Neuronal stem cell (in vitro differentiated cells): Measurements from ENCODE around the gene ARRDC1. TPM values are rescaled to one million over a fixed set of nuclear protein-coding genes. Genes with fewer than 3 reads are reported as not detected.

Experiments used
- DNase-seq: peaks from one replicate; pipeline ENCODE4 v3.0.0-alpha.2; 2013; ENCODE audit warnings: low spot score
- H2AFZ ChIP-seq: one replicate; pipeline ENCODE4 v1.6.1; 2013; ENCODE audit warnings: mild to moderate bottlenecking, low read length, inconsistent platforms
- H2AK5ac ChIP-seq: 2 replicates; pipeline ENCODE4 v1.6.1; 2013; ENCODE audit warnings: low read depth, mild to moderate bottlenecking, inconsistent platforms, low read length, moderate library complexity, mixed read lengths
- H2BK120ac ChIP-seq: 2 replicates; pipeline ENCODE4 v1.6.1; 2013; ENCODE audit warnings: low read depth, mild to moderate bottlenecking, inconsistent platforms, low read length, moderate library complexity, mixed read lengths
- H2BK12ac ChIP-seq: one replicate; pipeline ENCODE4 v1.6.1; 2013; ENCODE audit warnings: low read length, inconsistent platforms
- H2BK15ac ChIP-seq: 2 replicates; pipeline ENCODE4 v1.6.1; 2013; ENCODE audit warnings: mild to moderate bottlenecking, low read length, inconsistent platforms, mixed read lengths
- H2BK5ac ChIP-seq: one replicate; pipeline ENCODE4 v1.6.1; 2013; ENCODE audit warnings: inconsistent platforms, mild to moderate bottlenecking, low read length, moderate library complexity
- H3K14ac ChIP-seq: one replicate; pipeline ENCODE4 v1.6.1; 2013; ENCODE audit warnings: low read length, inconsistent platforms
- H3K18ac ChIP-seq: 2 replicates; pipeline ENCODE4 v1.6.1; 2013; ENCODE audit warnings: low read length, inconsistent platforms
- H3K23ac ChIP-seq: 2 replicates; pipeline ENCODE4 v1.6.1; 2013; ENCODE audit warnings: low read depth, mild to moderate bottlenecking, mixed read lengths, low read length, inconsistent platforms; ENCODE audit not compliant: poor library complexity
- H3K27ac ChIP-seq: replicated peaks from 3 replicates; pipeline ENCODE4 v1.5.1; 2013; ENCODE audit warnings: low read length, inconsistent platforms
- H3K27me3 ChIP-seq, 3 experiments: 2 replicates each; pipeline ENCODE4 v1.6.1; 2013; ENCODE audit warnings: low read length in 3 of 3, mild to moderate bottlenecking in 2 of 3, inconsistent platforms in 1 of 3, low read depth in 1 of 3, mixed read lengths in 1 of 3, moderate library complexity in 1 of 3; ENCODE audit not compliant: control insufficient read depth in 3 of 3, insufficient read depth in 3 of 3
- H3K36me3 ChIP-seq, 2 donors: replicated peaks in 1 of 2; 2 replicates each; pipeline ENCODE4 v1.6.1; 2013; ENCODE audit warnings: low read length in 2 of 2; ENCODE audit not compliant: control insufficient read depth in 2 of 2, insufficient read depth in 2 of 2
- H3K4ac ChIP-seq: 2 replicates; pipeline ENCODE4 v1.6.1; 2013; ENCODE audit warnings: inconsistent platforms, mild to moderate bottlenecking, low read length, moderate library complexity
- H3K4me1 ChIP-seq, 2 donors: 1 replicate in 1 of 2; 2 replicates in 1 of 2; pipeline ENCODE4 v1.6.1; 2013; ENCODE audit warnings: low read length in 2 of 2, low read depth in 1 of 2; ENCODE audit not compliant: control insufficient read depth in 2 of 2, insufficient read depth in 1 of 2
- H3K4me2 ChIP-seq: one replicate; pipeline ENCODE4 v1.6.1; 2013; ENCODE audit warnings: mild to moderate bottlenecking, low read length, inconsistent platforms; ENCODE audit not compliant: insufficient read depth, poor library complexity, severe bottlenecking
- H3K4me3 ChIP-seq, 2 donors: 2 replicates each; pipeline ENCODE4 v1.5.1; 2013; ENCODE audit warnings: low read length in 2 of 2, mild to moderate bottlenecking in 2 of 2, inconsistent platforms in 1 of 2, moderate library complexity in 1 of 2
- H3K79me1 ChIP-seq: one replicate; pipeline ENCODE4 v1.6.1; 2013; ENCODE audit warnings: low read depth, mild to moderate bottlenecking, inconsistent platforms, low read length, moderate library complexity
- H3K9ac ChIP-seq: one replicate; pipeline ENCODE4 v1.6.1; 2013; ENCODE audit warnings: mild to moderate bottlenecking, low read depth, low read length, inconsistent platforms; ENCODE audit not compliant: poor library complexity
- H3K9me3 ChIP-seq, 2 donors: replicated peaks in 1 of 2; 2 replicates each; pipeline versions ENCODE3 to v1.6.1; 2013; ENCODE audit warnings: low read length in 2 of 2, mild to moderate bottlenecking in 2 of 2, inconsistent platforms in 1 of 2, low read depth in 1 of 2, mixed read lengths in 1 of 2, moderate library complexity in 1 of 2; ENCODE audit not compliant: control insufficient read depth in 2 of 2, insufficient read depth in 1 of 2
- H4K8ac ChIP-seq: one replicate; pipeline ENCODE4 v1.6.1; 2013; ENCODE audit warnings: low read depth, mild to moderate bottlenecking, inconsistent platforms, low read length, moderate library complexity
- H4K91ac ChIP-seq: one replicate; pipeline ENCODE4 v1.6.1; 2013; ENCODE audit warnings: low read length, low read depth, mild to moderate bottlenecking, inconsistent platforms; ENCODE audit not compliant: poor library complexity
- WGBS, 2 donors: extraction: QIAGEN DNeasy Blood & Tissue Kit; methylation state at CpG; one replicate each; pipeline ENCODE4 v1.1.7; 2013; ENCODE audit warnings: missing lambda C conversion rate in 2 of 2, mixed read lengths in 1 of 2; ENCODE audit not compliant: insufficient read length in 2 of 2, insufficient replicate concordance in 1 of 2; ENCODE audit errors: extremely low coverage in 2 of 2; 5-methylcytosine and 5-hydroxymethylcytosine counted together
- polyA plus RNA-seq, 2 experiments: library from polyadenylated mRNA; stranded (reverse); fragments of 200-250 nt; gene quantifications; one replicate each; pipeline ENCODE4 v1.2.3, GENCODE V29; 2013

ARRDC1 gene
- 28.6 TPM for polyA plus RNA-seq (2013, experiment 1 of 2)
- polyA plus RNA-seq (2013, experiment 2 of 2): 28.4 TPM

- Histone ChIP-seq H2AK5ac (peak within 1 kb of the TSS; percentile 94), H3K9me3 (no peaks in the 10 kb centered on the region), H3K27ac (peak within 1 kb of the TSS; percentile 78), H2BK12ac (peak within 1 kb of the TSS; percentile 41), H3K9ac (peak within 1 kb of the TSS; percentile 93), H3K18ac (peak within 1 kb of the TSS; percentile 93), H3K4me1 (peaks cover 13 to 16% of the 10 kb centered on the region in 2 donors), H3K27me3 (peaks cover 0 to 8% (median 5%) of the 10 kb centered on the region in 3 experiments), H3K23ac (peak within 1 kb of the TSS; percentile 100), H3K36me3 (no peaks in the 10 kb centered on the region), H4K8ac (no peak within 1 kb of the TSS), H2BK15ac (peak within 1 kb of the TSS; percentile 67), H3K79me1 (peaks cover 6% of the 10 kb centered on the region), H3K4ac (no peak within 1 kb of the TSS), H3K14ac (peak within 1 kb of the TSS; percentile 56), H2BK5ac (peak within 1 kb of the TSS; percentile 53), H3K4me2 (peak within 1 kb of the TSS; percentile 86), H4K91ac (no peak within 1 kb of the TSS), H2AFZ (peak within 1 kb of the TSS; percentile 95), H3K4me3 (peak within 1 kb of the TSS; percentile 85 to 90), H2BK120ac (no peak within 1 kb of the TSS)
- DNase-seq: peak; percentile 92
- no CpG with 5 or more reads among the region's 111 CpGs for whole genome bisulfite sequencing, 2 donors
Measured at GRCh38 chr9:137605121-137606004, at the start of gene ARRDC1. ARRDC1 (plus strand) TSS chr9:137605686; CDS start chr9:137605718, 32 bp downstream.

- Histone ChIP-seq H3K18ac (no peak overlapping the region), H2AFZ (no peak overlapping the region), H3K9me3 (peaks cover 0 to 2% of the 10 kb centered on the region in 2 donors), H3K4me2 (no peak overlapping the region), H3K27me3 (no peaks in the 10 kb centered on the region), H4K8ac (no peak overlapping the region), H3K4me1 (peaks cover 2 to 5% of the 10 kb centered on the region in 2 donors), H3K27ac (no peak overlapping the region), H3K9ac (no peak overlapping the region), H3K23ac (no peak overlapping the region), H4K91ac (no peak overlapping the region), H2BK5ac (no peak overlapping the region), H3K79me1 (peaks cover 5% of the 10 kb centered on the region), H3K36me3 (peaks cover 32 to 68% of the 10 kb centered on the region in 2 donors), H2AK5ac (no peak overlapping the region), H3K14ac (no peak overlapping the region), H2BK12ac (no peak overlapping the region), H2BK120ac (no peak overlapping the region), H3K4me3 (peak overlapping the region in 1 of 2 donors; percentile 12), H3K4ac (no peak overlapping the region), H2BK15ac (no peak overlapping the region)
- DNase-seq: no peak
- no CpG with 5 or more reads among the region's 24 CpGs for WGBS, 2 donors
Measured at GRCh38 chr9:137556069-137556838, 49.2 kb upstream of the ARRDC1 start.

GRCh38 chr9:137558127-137558526 lies 47.4 kb upstream of the ARRDC1 start:
- no peak overlapping the region for H4K91ac ChIP-seq
- no peak overlapping the region for H3K23ac ChIP-seq
- no peak overlapping the region for H2BK15ac ChIP-seq
- no peak overlapping the region for H3K18ac ChIP-seq
- H3K4ac ChIP-seq: no peak overlapping the region
- no peak overlapping the region for H3K4me3 ChIP-seq
- no peak overlapping the region for H3K4me2 ChIP-seq
- no peak overlapping the region for H2BK120ac ChIP-seq
- DNase-seq: no peak
- no peaks in the 10 kb centered on the region for H3K4me1 ChIP-seq
- H4K8ac ChIP-seq: no peak overlapping the region
- H3K27ac ChIP-seq: no peak overlapping the region
- H3K14ac ChIP-seq: no peak overlapping the region
- H2AK5ac ChIP-seq: no peak overlapping the region
- H3K36me3 ChIP-seq: peaks cover 33 to 76% of the 10 kb centered on the region in 2 donors
- H3K9me3 ChIP-seq: peaks cover 0 to 2% of the 10 kb centered on the region in 2 donors
- H3K27me3 ChIP-seq: no peaks in the 10 kb centered on the region
- WGBS, 2 donors: no CpG with 5 or more reads among the region's 4 CpGs
- H2BK12ac ChIP-seq: no peak overlapping the region
- H3K9ac ChIP-seq: no peak overlapping the region
- H2BK5ac ChIP-seq: no peak overlapping the region
- no peak overlapping the region for H2AFZ ChIP-seq
- H3K79me1 ChIP-seq: peaks cover 2% of the 10 kb centered on the region

GRCh38 chr9:137564134-137564533 lies 41.4 kb upstream of the ARRDC1 start:
- Histone ChIP-seq H3K4me3 (peak overlapping the region in 1 of 2 donors; percentile 43), H2AK5ac (no peak overlapping the region), H3K4me2 (no peak overlapping the region), H2AFZ (no peak overlapping the region), H3K79me1 (peaks cover 3% of the 10 kb centered on the region), H4K91ac (no peak overlapping the region), H2BK15ac (no peak overlapping the region), H3K4ac (no peak overlapping the region), H3K27me3 (no peaks in the 10 kb centered on the region), H2BK12ac (no peak overlapping the region), H2BK120ac (no peak overlapping the region), H3K23ac (no peak overlapping the region), H3K9me3 (peaks cover 0 to 2% of the 10 kb centered on the region in 2 donors), H3K18ac (no peak overlapping the region), H3K4me1 (no peaks in the 10 kb centered on the region), H3K36me3 (peaks cover 25 to 55% of the 10 kb centered on the region in 2 donors), H3K27ac (no peak overlapping the region), H4K8ac (no peak overlapping the region), H2BK5ac (no peak overlapping the region), H3K9ac (no peak overlapping the region), H3K14ac (no peak overlapping the region)
- no peak for DNase-seq
- WGBS, 2 donors: no CpG with 5 or more reads among the region's 10 CpGs
